H1 (cell line): ENCODE data around the gene CTSH. TPM values are rescaled to one million over a fixed set of nuclear protein-coding genes. Genes with fewer than 3 reads are reported as not detected.

Experiments
- CTCF ChIA-PET: fragments of 300-600 bp; sonication (Branson Sonifier 250); formaldehyde crosslinking; loops from one replicate; lab custom pipeline; 2021; ENCODE audit not compliant: partially characterized antibody; lab: Charles Lee
- POLR2A ChIA-PET: fragments of 300-600 bp; sonication (Branson Sonifier 250); formaldehyde crosslinking; loops from one replicate; lab custom pipeline; 2021; ENCODE audit warnings: inconsistent platforms; ENCODE audit not compliant: partially characterized antibody; lab: Charles Lee
- DNase-seq, 2 experiments: peaks; one replicate each; pipeline versions ENCODE4 v3.0.0 to v3.0.0-alpha.2; 2010 to 2022; ENCODE audit warnings: low spot score in 2 of 2, low read depth in 1 of 2, mixed read lengths in 1 of 2
- FAIRE-seq: peaks from 2 replicates; lab custom pipeline; 2011; peaks lifted over from hg19 to GRCh38; lab: Jason Lieb, UNC
- H2AFZ ChIP-seq: 2 replicates; pipeline ENCODE4 v1.8.1; 2012; ENCODE audit warnings: low read length, inconsistent platforms
- H2AK5ac ChIP-seq: 2 replicates; pipeline ENCODE4 v1.6.1; 2013; ENCODE audit warnings: low read depth, low read length
- H2BK120ac ChIP-seq: replicated peaks from 2 replicates; pipeline ENCODE3; 2013; ENCODE audit warnings: low read depth, low read length, inconsistent platforms
- H2BK12ac ChIP-seq: 2 replicates; pipeline ENCODE4 v1.6.1; 2013; ENCODE audit warnings: low read depth, low read length
- H2BK15ac ChIP-seq: 2 replicates; pipeline ENCODE4 v1.6.1; 2013; ENCODE audit warnings: low read length
- H2BK20ac ChIP-seq: 2 replicates; pipeline ENCODE4 v1.6.1; 2013; ENCODE audit warnings: low read length
- H2BK5ac ChIP-seq: 2 replicates; pipeline ENCODE4 v1.6.1; 2013; ENCODE audit warnings: low read depth, low read length
- H3K14ac ChIP-seq: 2 replicates; pipeline ENCODE4 v1.6.1; 2013; ENCODE audit warnings: inconsistent platforms; ENCODE audit not compliant: insufficient read length
- H3K18ac ChIP-seq: 2 replicates; pipeline ENCODE4 v1.6.1; 2013; ENCODE audit warnings: low read length; ENCODE audit errors: extremely low read depth
- H3K23ac ChIP-seq: 2 replicates; pipeline ENCODE4 v1.6.1; 2013; ENCODE audit warnings: inconsistent platforms; ENCODE audit not compliant: insufficient read length
- H3K23me2 ChIP-seq: 2 replicates; pipeline ENCODE4 v1.6.1; 2013; ENCODE audit warnings: low read depth, low read length
- H3K27ac ChIP-seq: 2 replicates; pipeline ENCODE4 v1.6.1; 2011; ENCODE audit warnings: low read depth, low read length, inconsistent platforms
- H3K27me3 ChIP-seq, 4 experiments: replicated peaks in 1 of 4; 1 replicate in 1 of 4; 2 replicates in 3 of 4; pipeline versions ENCODE4 v1.6.1 to v1.8.1; 2011 to 2013; ENCODE audit warnings: low read length in 3 of 4, mild to moderate bottlenecking in 3 of 4, inconsistent platforms in 2 of 4, mixed read lengths in 2 of 4, moderate library complexity in 1 of 4; ENCODE audit not compliant: control insufficient read depth in 3 of 4, insufficient read depth in 3 of 4; ENCODE audit errors: extremely low read depth in 1 of 4
- H3K36me3 ChIP-seq, 4 experiments: 2 replicates each; pipeline versions ENCODE4 v1.6.1 to v1.8.1; 2011 to 2013; ENCODE audit warnings: mild to moderate bottlenecking in 4 of 4, low read length in 3 of 4, moderate library complexity in 2 of 4, control low read depth in 1 of 4, inconsistent platforms in 1 of 4; ENCODE audit not compliant: insufficient read depth in 4 of 4, control insufficient read depth in 2 of 4
- H3K4ac ChIP-seq: replicated peaks from 2 replicates; pipeline ENCODE3; 2013; ENCODE audit warnings: low read length, low read depth, mixed read lengths, inconsistent platforms; ENCODE audit not compliant: insufficient read length
- H3K4me1 ChIP-seq, 4 experiments: replicated peaks in 1 of 4; 1 replicate in 1 of 4; 2 replicates in 3 of 4; pipeline versions ENCODE4 v1.6.1 to v1.8.1; 2011 to 2013; ENCODE audit warnings: low read length in 3 of 4, inconsistent platforms in 2 of 4, mixed read lengths in 1 of 4; ENCODE audit not compliant: insufficient read depth in 4 of 4, control insufficient read depth in 3 of 4
- H3K4me2 ChIP-seq, 2 experiments: 2 replicates each; pipeline versions ENCODE4 v1.6.1 to v1.8.1; 2011 to 2013; ENCODE audit warnings: low read depth in 2 of 2, low read length in 2 of 2, control low read depth in 1 of 2, inconsistent platforms in 1 of 2, mild to moderate bottlenecking in 1 of 2; ENCODE audit not compliant: insufficient read depth in 1 of 2
- H3K4me3 ChIP-seq, 4 experiments: fragments of 200-600, 300-600 bp in 1 of 4; sonication (generic), shearing (Covaris generic), sonication (Bioruptor Twin) in 1 of 4; 2 replicates each; pipeline versions ENCODE4 v1.5.1 to v1.8.1; 2011 to 2016; ENCODE audit warnings: low read length in 4 of 4, low read depth in 3 of 4, control low read depth in 2 of 4, inconsistent platforms in 2 of 4, mild to moderate bottlenecking in 2 of 4, mixed read lengths in 1 of 4, moderate library complexity in 1 of 4; ENCODE audit not compliant: insufficient read depth in 2 of 4; ENCODE audit errors: extremely low read depth in 1 of 4
- H3K56ac ChIP-seq: replicated peaks from 2 replicates; pipeline ENCODE3; 2013; ENCODE audit warnings: low read depth, mild to moderate bottlenecking, mixed read lengths, low read length, inconsistent platforms; ENCODE audit not compliant: insufficient read length
- H3K79me1 ChIP-seq: 2 replicates; pipeline ENCODE4 v1.6.1; 2013; ENCODE audit warnings: low read depth, low read length, control low read depth
- H3K79me2 ChIP-seq, 2 experiments: 2 replicates each; pipeline versions ENCODE4 v1.6.1 to v1.8.1; 2012 to 2013; ENCODE audit warnings: low read length in 2 of 2, mild to moderate bottlenecking in 2 of 2, inconsistent platforms in 1 of 2; ENCODE audit not compliant: insufficient read depth in 2 of 2, control insufficient read depth in 1 of 2
- H3K9ac ChIP-seq, 4 experiments: replicated peaks in 1 of 4; 1 replicate in 1 of 4; 2 replicates in 3 of 4; pipeline versions ENCODE4 v1.6.1 to v1.8.1; 2011 to 2013; ENCODE audit warnings: low read depth in 3 of 4, low read length in 3 of 4, control low read depth in 2 of 4, mild to moderate bottlenecking in 2 of 4, moderate library complexity in 2 of 4, inconsistent platforms in 1 of 4; ENCODE audit errors: extremely low read depth in 1 of 4
- H3K9me3 ChIP-seq, 2 experiments: 2 replicates each; pipeline versions ENCODE4 v1.6.1 to v1.8.1; 2012 to 2013; ENCODE audit warnings: mild to moderate bottlenecking in 2 of 2, moderate library complexity in 2 of 2, control low read depth in 1 of 2, inconsistent platforms in 1 of 2, low read depth in 1 of 2, low read length in 1 of 2, mixed read lengths in 1 of 2; ENCODE audit not compliant: insufficient read depth in 2 of 2
- H4K20me1 ChIP-seq, 2 experiments: replicated peaks in 1 of 2; 2 replicates each; pipeline versions ENCODE3 to v1.8.1; 2011 to 2013; ENCODE audit warnings: inconsistent platforms in 2 of 2, low read length in 2 of 2, mild to moderate bottlenecking in 1 of 2; ENCODE audit not compliant: insufficient read depth in 2 of 2, control insufficient read depth in 1 of 2
- H4K5ac ChIP-seq: 2 replicates; pipeline ENCODE4 v1.6.1; 2013; ENCODE audit warnings: low read length, low read depth, mixed read lengths, inconsistent platforms; ENCODE audit not compliant: insufficient read length
- H4K8ac ChIP-seq: 2 replicates; pipeline ENCODE4 v1.8.0; 2013; ENCODE audit warnings: mild to moderate bottlenecking, moderate library complexity, low read length, inconsistent platforms; ENCODE audit not compliant: insufficient read depth; ENCODE audit errors: extremely low read depth
- H4K91ac ChIP-seq: replicated peaks from 2 replicates; pipeline ENCODE3; 2013; ENCODE audit warnings: low read length, mixed read lengths, inconsistent platforms; ENCODE audit not compliant: insufficient read length
- JUND ChIP-seq: IDR thresholded peaks from 2 replicates; pipeline ENCODE4 v1.6.1; 2011; ENCODE audit warnings: mild to moderate bottlenecking, improper control_type of control experiment, low read length
- KDM1A ChIP-seq: fragments of 200-600, 300-600 bp; sonication (generic); IDR thresholded peaks from 2 replicates; pipeline ENCODE4 v1.7.1; 2016; ENCODE audit warnings: mild to moderate bottlenecking, low read length, borderline replicate concordance
- RBBP5 ChIP-seq: IDR thresholded peaks from 2 replicates; pipeline ENCODE4 v1.7.1; 2012; ENCODE audit warnings: low read depth, mild to moderate bottlenecking, inconsistent platforms, low read length, moderate library complexity, borderline replicate concordance
- SIX5 ChIP-seq: IDR thresholded peaks from 2 replicates; pipeline ENCODE4 v1.6.1; 2011; ENCODE audit warnings: mild to moderate bottlenecking, low read depth, low read length
- ZNF274 ChIP-seq: IDR thresholded peaks from 2 replicates; pipeline ENCODE4 v1.7.0; 2012; ENCODE audit warnings: low read length, borderline replicate concordance; ENCODE audit errors: extremely low read depth
- WGBS, 2 experiments: shearing (Covaris generic) in 1 of 2; methylation state at CpG; one replicate each; pipeline versions ENCODE4 v1.1.6 to v1.1.7; 2013 to 2015; ENCODE audit warnings: low lambda C conversion rate in 2 of 2, mixed read lengths in 2 of 2, inconsistent platforms in 1 of 2, low coverage in 1 of 2, missing lambda C conversion rate in 1 of 2; ENCODE audit not compliant: insufficient replicate concordance in 2 of 2, insufficient coverage in 1 of 2, insufficient read length in 1 of 2; ENCODE audit errors: extremely low coverage in 1 of 2, missing lambda C conversion rate in 1 of 2; 5-methylcytosine and 5-hydroxymethylcytosine counted together
- polyA plus RNA-seq, 7 experiments: library from polyadenylated mRNA; depleted of rRNA in 3 of 7; stranded (reverse) in 5 of 7; unstranded in 2 of 7; fragments of >200 nt in 5 of 7; fragments of 200-250 nt in 2 of 7; gene quantifications; 1 replicate in 5 of 7; 2 replicates in 1 of 7; 4 replicates in 1 of 7; pipeline versions ENCODE4 v1.2.1 to v1.2.3, GENCODE V29; 2011 to 2013; ENCODE audit warnings: missing spikeins in 2 of 7, mixed read lengths in 2 of 7
- total RNA-seq: library from RNA; stranded (reverse); fragmentation: NEBNext Ultra II Directional; extraction: Animal tissue kit (Norgen Biotek cat#: 25700); gene quantifications from 2 replicates; pipeline ENCODE4 v1.2.1, GENCODE V29; 2021

CTSH gene
- total and polyA plus RNA-seq, 2 of the 8 experiments (the other 6 are each of a cell fraction or from before 2014, with no cell fraction given), result 34.0 to 36.8 TPM

- no peak overlapping the region for H2BK12ac ChIP-seq
- no peak overlapping the region for H3K4me3 ChIP-seq
- CTCF ChIA-PET, result interaction anchor here (0.6 to 2.3 kb wide), 8 partner anchors 15 to 73 kb away, joined by 3 to 8 read pairs (median 4); no protein-coding TSS in a partner anchor
- WGBS, 2 experiments, result 87% methylated on average over 19 of the region's 20 CpGs; no CpG with 5 or more reads in 1 of the 2 experiments
- no peak overlapping the region for H3K23ac ChIP-seq
- peaks cover 0 to 6% (median 0%) of the 10 kb centered on the region in 4 experiments; a peak in 2 of 8 replicates for H3K36me3 ChIP-seq
- no peak overlapping the region for H2AK5ac ChIP-seq
- no peak overlapping the region; the same call in 1 of the 2 replicates for H4K8ac ChIP-seq
- H2BK20ac ChIP-seq, result no peak overlapping the region
- no peak overlapping the region for H2BK5ac ChIP-seq
- no peak overlapping the region for H3K9ac ChIP-seq
- H3K27ac ChIP-seq, result no peak overlapping the region
- H3K4ac ChIP-seq, result no peak overlapping the region
- no peak overlapping the region for H3K4me2 ChIP-seq
- no peak overlapping the region for H2BK15ac ChIP-seq
- no peaks in the 10 kb centered on the region for H3K9me3 ChIP-seq
- H2AFZ ChIP-seq, result no peak overlapping the region
- H2BK120ac ChIP-seq, result no peak overlapping the region
- H3K14ac ChIP-seq, result no peak overlapping the region
- H3K18ac ChIP-seq, result no peak overlapping the region
- no peak overlapping the region for H4K5ac ChIP-seq
- H4K20me1 ChIP-seq, result no peaks in the 10 kb centered on the region
- no peak overlapping the region for H3K56ac ChIP-seq
- TF ChIP-seq KDM1A (no peak), SIX5 (no peak), RBBP5 (no peak), ZNF274 (no peak), JUND (no peak)
- POLR2A ChIA-PET, result interaction anchor here (1.4 kb wide), 1 partner anchor 22 kb away, joined by 5 read pairs; no protein-coding TSS in a partner anchor
- FAIRE-seq, result no peak
- DNase-seq, result no peak
- no peaks in the 10 kb centered on the region for H3K79me2 ChIP-seq
- no peaks in the 10 kb centered on the region for H3K79me1 ChIP-seq
- H4K91ac ChIP-seq, result no peak overlapping the region
- no peaks in the 10 kb centered on the region for H3K4me1 ChIP-seq
- H3K23me2 ChIP-seq, result no peaks in the 10 kb centered on the region
- H3K27me3 ChIP-seq, result no peaks in the 10 kb centered on the region; a peak in 1 of 7 replicates
These were observed 10.8 kb downstream of the CTSH start for GRCh38 chr15:78933823-78934654.
